Muscle of leg (tissue), 11 donors: ENCODE data around the gene ALLC. TPM values are rescaled to one million over a fixed set of nuclear protein-coding genes. Genes with fewer than 3 reads are reported as not detected.

ENCODE experiments used
- DNase-seq: peaks from one replicate; pipeline ENCODE4 v3.0.0; 2013
- H3K27ac ChIP-seq: one replicate; pipeline ENCODE4 v1.5.1; 2013; ENCODE audit warnings: mild to moderate bottlenecking, low read length, control low read depth
- H3K27me3 ChIP-seq: one replicate; pipeline ENCODE4 v1.6.1; 2013; ENCODE audit warnings: low read length; ENCODE audit not compliant: control insufficient read depth, insufficient read depth
- H3K36me3 ChIP-seq: one replicate; pipeline ENCODE4 v1.6.1; 2013; ENCODE audit warnings: low read length; ENCODE audit not compliant: control insufficient read depth, insufficient read depth
- H3K4me1 ChIP-seq: one replicate; pipeline ENCODE4 v1.6.1; 2013; ENCODE audit warnings: low read length; ENCODE audit not compliant: control insufficient read depth, insufficient read depth
- H3K4me3 ChIP-seq: one replicate; pipeline ENCODE4 v1.5.1; 2013; ENCODE audit warnings: low read length, control low read depth
- H3K9me3 ChIP-seq: replicated peaks from 2 replicates; pipeline ENCODE4 v1.6.1; 2013; ENCODE audit warnings: low read depth, low read length; ENCODE audit not compliant: control insufficient read depth
- WGBS: methylation state at CpG from one replicate; pipeline ENCODE4 v1.1.5; 2013; ENCODE audit warnings: missing lambda C conversion rate; ENCODE audit not compliant: insufficient coverage; 5-methylcytosine and 5-hydroxymethylcytosine counted together
- polyA plus RNA-seq, 8 donors: library from polyadenylated mRNA; unstranded; fragments of 120-200 nt; gene quantifications; one replicate each; pipeline versions ENCODE4 v1.2.1 to v1.2.3, GENCODE V29; 2013; ENCODE audit warnings: inconsistent platforms in 1 of 8, low replicate concordance in 1 of 8; ENCODE audit not compliant: insufficient read length in 8 of 8, insufficient read depth in 1 of 8
- total RNA-seq: library from RNA; stranded (reverse); fragments of 120-200 nt; gene quantifications from one replicate; pipeline ENCODE4 v1.2.4, GENCODE V29; 2013

The ALLC gene
- total and polyA plus RNA-seq, 9 donors = 0.09 TPM; not detected in 8

- Histone ChIP-seq H3K36me3 (no peaks in the 10 kb centered on the region), H3K27ac (no peak overlapping the region), H3K27me3 (peaks cover 6% of the 10 kb centered on the region), H3K4me3 (no peak overlapping the region), H3K9me3 (no peaks in the 10 kb centered on the region), H3K4me1 (peaks cover 4% of the 10 kb centered on the region)
- DNase-seq = no peak
- 66% methylated on average over 17 of the region's 18 CpGs for WGBS
Observed at GRCh38 chr2:3666613-3666975, 8.6 kb downstream of the ALLC start.

- H3K4me3 ChIP-seq = no peak overlapping the region
- 64% methylated on average over 23 of the region's 23 CpGs for WGBS
- no peak for DNase-seq
- no peaks in the 10 kb centered on the region for H3K4me1 ChIP-seq
- peaks cover 6% of the 10 kb centered on the region for H3K27me3 ChIP-seq
- H3K27ac ChIP-seq = no peak overlapping the region
- H3K9me3 ChIP-seq = no peaks in the 10 kb centered on the region
- no peaks in the 10 kb centered on the region for H3K36me3 ChIP-seq
Observed at GRCh38 chr2:3667151-3667631, 9.2 kb downstream of the ALLC start.

- peaks cover 6% of the 10 kb centered on the region for H3K27me3 ChIP-seq
- H3K4me1 ChIP-seq = no peaks in the 10 kb centered on the region
- no peak overlapping the region for H3K4me3 ChIP-seq
- H3K9me3 ChIP-seq = no peaks in the 10 kb centered on the region
- no peak overlapping the region for H3K27ac ChIP-seq
- 81% methylated on average over 8 of the region's 8 CpGs for WGBS
- no peak for DNase-seq
- H3K36me3 ChIP-seq = no peaks in the 10 kb centered on the region
Observed at GRCh38 chr2:3669656-3670055, 11.7 kb downstream of the ALLC start.

- H3K27ac ChIP-seq = no peak overlapping the region
- no peaks in the 10 kb centered on the region for H3K9me3 ChIP-seq
- no peak overlapping the region for H3K4me3 ChIP-seq
- H3K27me3 ChIP-seq = peaks cover 6% of the 10 kb centered on the region
- no peaks in the 10 kb centered on the region for H3K4me1 ChIP-seq
- no peaks in the 10 kb centered on the region for H3K36me3 ChIP-seq
- WGBS = 91% methylated on average over 9 of the region's 15 CpGs
- DNase-seq = no peak
Observed at GRCh38 chr2:3670376-3670775, 12.4 kb downstream of the ALLC start.

- no peaks in the 10 kb centered on the region for H3K9me3 ChIP-seq
- no peak overlapping the region for H3K4me3 ChIP-seq
- 87% methylated on average over 10 of the region's 11 CpGs for whole genome bisulfite sequencing
- no peak for DNase-seq
- H3K27ac ChIP-seq = no peak overlapping the region
- H3K27me3 ChIP-seq = peaks cover 6% of the 10 kb centered on the region
- H3K36me3 ChIP-seq = no peaks in the 10 kb centered on the region
- no peaks in the 10 kb centered on the region for H3K4me1 ChIP-seq
Observed at GRCh38 chr2:3670941-3671340, 12.9 kb downstream of the ALLC start.

- Histone ChIP-seq H3K4me1 (no peaks in the 10 kb centered on the region), H3K9me3 (no peaks in the 10 kb centered on the region), H3K27ac (no peak overlapping the region), H3K4me3 (no peak overlapping the region), H3K27me3 (no peaks in the 10 kb centered on the region), H3K36me3 (no peaks in the 10 kb centered on the region)
- no peak for DNase-seq
- WGBS = 81% methylated on average over 8 of the region's 9 CpGs
Observed at GRCh38 chr2:3672861-3673678, 15.1 kb downstream of the ALLC start.

GRCh38 chr2:3674066-3674845 lies 16.3 kb downstream of the ALLC start:
- H3K4me1 ChIP-seq = no peaks in the 10 kb centered on the region
- H3K4me3 ChIP-seq = no peak overlapping the region
- H3K27me3 ChIP-seq = no peaks in the 10 kb centered on the region
- H3K27ac ChIP-seq = no peak overlapping the region
- no peaks in the 10 kb centered on the region for H3K9me3 ChIP-seq
- WGBS = 85% methylated on average over 7 of the region's 9 CpGs
- H3K36me3 ChIP-seq = no peaks in the 10 kb centered on the region
- DNase-seq = no peak

GRCh38 chr2:3675687-3676086 lies 17.7 kb downstream of the ALLC start:
- no peaks in the 10 kb centered on the region for H3K36me3 ChIP-seq
- H3K27ac ChIP-seq = no peak overlapping the region
- DNase-seq = no peak
- no peaks in the 10 kb centered on the region for H3K27me3 ChIP-seq
- H3K4me1 ChIP-seq = no peaks in the 10 kb centered on the region
- H3K4me3 ChIP-seq = no peak overlapping the region
- H3K9me3 ChIP-seq = no peaks in the 10 kb centered on the region
- WGBS = 80% methylated on average over 1 of the region's 4 CpGs

GRCh38 chr2:3677436-3677835 lies 19.4 kb downstream of the ALLC start:
- no peak overlapping the region for H3K4me3 ChIP-seq
- 74% methylated on average over 9 of the region's 9 CpGs for WGBS
- no peaks in the 10 kb centered on the region for H3K4me1 ChIP-seq
- no peak overlapping the region for H3K27ac ChIP-seq
- H3K27me3 ChIP-seq = no peaks in the 10 kb centered on the region
- no peaks in the 10 kb centered on the region for H3K9me3 ChIP-seq
- no peak for DNase-seq
- H3K36me3 ChIP-seq = no peaks in the 10 kb centered on the region

GRCh38 chr2:3678212-3678611 lies 20.2 kb downstream of the ALLC start:
- Histone ChIP-seq H3K4me1 (no peaks in the 10 kb centered on the region), H3K27ac (no peak overlapping the region), H3K9me3 (no peaks in the 10 kb centered on the region), H3K36me3 (no peaks in the 10 kb centered on the region), H3K27me3 (no peaks in the 10 kb centered on the region), H3K4me3 (no peak overlapping the region)
- no peak for DNase-seq
- WGBS = 77% methylated on average over 9 of the region's 9 CpGs
